ENCODE data around the gene TMC5. TPM values are rescaled to one million over a fixed set of nuclear protein-coding genes. Genes with fewer than 3 reads are reported as not detected.

Gene TMC5
- total RNA-seq, 1 donor from 2014 or later, result not detected

GRCh38 chr16:19505600-19506303 is 88.1 kb downstream of the TMC5 start:
- peak; percentile 71 for DNase-seq (ENCODE audit: low read depth, low spot score)

GRCh38 chr16:19506965-19507364 is 89.3 kb downstream of the TMC5 start:
- no peak for DNase-seq (ENCODE audit: low read depth, low spot score)

- no peak for DNase-seq (ENCODE audit: low read depth, low spot score)
Measured at GRCh38 chr16:19507867-19508266, 90.2 kb downstream of the TMC5 start.

- no peak for DNase-seq (ENCODE audit: low read depth, low spot score)
Measured at GRCh38 chr16:19512297-19512696, 94.6 kb downstream of the TMC5 start.

GRCh38 chr16:19513377-19514053 is 95.8 kb downstream of the TMC5 start:
- DNase-seq (ENCODE audit: low read depth, low spot score), result no peak

- DNase-seq (ENCODE audit: low read depth, low spot score), result no peak
Measured at GRCh38 chr16:19515757-19516156, 98.1 kb downstream of the TMC5 start.

GRCh38 chr16:19517424-19518089 is 99.9 kb downstream of the TMC5 start:
- DNase-seq (ENCODE audit: low read depth, low spot score), result no peak

- DNase-seq (ENCODE audit: low read depth, low spot score), result no peak
Measured at GRCh38 chr16:19518388-19518787, 100.7 kb downstream of the TMC5 start.

- DNase-seq (ENCODE audit: low read depth, low spot score), result peak; percentile 5
Measured at GRCh38 chr16:19520861-19521331, 103.2 kb downstream of the TMC5 start.

- peak; percentile 64 for DNase-seq (ENCODE audit: low read depth, low spot score)
Measured at GRCh38 chr16:19521471-19522396, 104.1 kb downstream of the TMC5 start, which contains the start of gene GDE1. Gene GDE1 (minus strand): TSS chr16:19522098. CDS start chr16:19521964, 134 bp downstream.

GRCh38 chr16:19522397-19522732 is 104.7 kb downstream of the TMC5 start:
- no peak for DNase-seq (ENCODE audit: low read depth, low spot score)

- DNase-seq (ENCODE audit: low read depth, low spot score), result no peak
Measured at GRCh38 chr16:19522760-19523159, 105.1 kb downstream of the TMC5 start.

GRCh38 chr16:19523184-19523558 is 105.5 kb downstream of the TMC5 start:
- no peak for DNase-seq (ENCODE audit: low read depth, low spot score)

GRCh38 chr16:19523559-19524355 is 106.1 kb downstream of the TMC5 start, which contains the start of gene CCP110:
Gene CCP110 (plus strand): TSS chr16:19523942. CDS start chr16:19527882, 3,940 bp downstream.
- DNase-seq (ENCODE audit: low read depth, low spot score), result peak; percentile 92

- DNase-seq (ENCODE audit: low read depth, low spot score), result no peak
Measured at GRCh38 chr16:19524356-19524615, 106.6 kb downstream of the TMC5 start.

- no peak for DNase-seq (ENCODE audit: low read depth, low spot score)
Measured at GRCh38 chr16:19524616-19525384, 107.1 kb downstream of the TMC5 start.

- DNase-seq (ENCODE audit: low read depth, low spot score), result no peak
Measured at GRCh38 chr16:19525385-19525723, 107.7 kb downstream of the TMC5 start.

- DNase-seq (ENCODE audit: low read depth, low spot score), result no peak
Measured at GRCh38 chr16:19527161-19527560, 109.5 kb downstream of the TMC5 start.

GRCh38 chr16:19528666-19529065 is 111.0 kb downstream of the TMC5 start:
- DNase-seq (ENCODE audit: low read depth, low spot score), result no peak

GRCh38 chr16:19532601-19533000 is 114.9 kb downstream of the TMC5 start:
- DNase-seq (ENCODE audit: low read depth, low spot score), result no peak

Measured in pulmonary artery endothelial cell (primary cell).